Activated CD4-positive, alpha-beta T cell treated with anti-CD3 and anti-CD28 coated beads for 24 hours (primary cell): ENCODE results near the gene CHAMP1.
"Not testable (repeated sequence)": the region's sequence is repeated elsewhere in the genome, so short reads cannot be mapped to it uniquely, and the experiment has no call there.

Experiments
- DNase-seq, 2 donors: peaks; one replicate each; pipeline ENCODE4 v3.0.0-alpha.2; 2020; ENCODE audit warnings: low read depth in 2 of 2

Gene CHAMP1

DNA sequence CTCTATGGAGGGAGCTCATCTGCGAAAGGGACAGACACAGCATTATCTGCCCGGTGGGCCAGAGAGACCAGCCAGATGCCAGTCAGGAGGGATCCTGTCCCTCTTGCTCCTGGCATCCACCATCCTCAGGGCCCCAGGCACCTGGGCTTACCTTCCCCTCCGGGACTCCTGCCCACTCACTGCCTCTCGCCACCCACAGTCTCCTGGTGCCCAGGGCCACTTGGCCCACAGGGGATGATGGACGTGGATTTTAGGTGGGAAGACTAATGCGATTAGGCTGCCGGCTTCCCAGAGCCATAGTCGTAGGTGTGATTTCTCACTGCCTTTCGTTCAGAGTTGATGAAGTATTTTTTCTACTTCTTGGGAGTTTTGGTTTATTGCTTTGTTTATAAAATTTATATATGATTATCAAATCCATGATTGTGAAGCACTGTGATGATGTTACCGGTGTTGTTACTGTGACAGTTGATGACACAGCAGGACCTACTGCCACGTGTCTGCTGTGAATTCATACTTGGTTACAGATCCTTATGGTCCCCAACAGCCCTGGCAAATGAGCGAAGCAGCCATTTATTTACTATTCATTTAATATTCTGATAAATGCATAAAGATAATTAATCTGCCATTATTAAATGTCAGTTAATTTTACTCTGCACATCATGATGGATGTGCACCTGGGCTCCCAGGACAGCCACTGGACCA lies 14.5 kb upstream of the CHAMP1 start:
- DNase-seq, result no peak

DNA sequence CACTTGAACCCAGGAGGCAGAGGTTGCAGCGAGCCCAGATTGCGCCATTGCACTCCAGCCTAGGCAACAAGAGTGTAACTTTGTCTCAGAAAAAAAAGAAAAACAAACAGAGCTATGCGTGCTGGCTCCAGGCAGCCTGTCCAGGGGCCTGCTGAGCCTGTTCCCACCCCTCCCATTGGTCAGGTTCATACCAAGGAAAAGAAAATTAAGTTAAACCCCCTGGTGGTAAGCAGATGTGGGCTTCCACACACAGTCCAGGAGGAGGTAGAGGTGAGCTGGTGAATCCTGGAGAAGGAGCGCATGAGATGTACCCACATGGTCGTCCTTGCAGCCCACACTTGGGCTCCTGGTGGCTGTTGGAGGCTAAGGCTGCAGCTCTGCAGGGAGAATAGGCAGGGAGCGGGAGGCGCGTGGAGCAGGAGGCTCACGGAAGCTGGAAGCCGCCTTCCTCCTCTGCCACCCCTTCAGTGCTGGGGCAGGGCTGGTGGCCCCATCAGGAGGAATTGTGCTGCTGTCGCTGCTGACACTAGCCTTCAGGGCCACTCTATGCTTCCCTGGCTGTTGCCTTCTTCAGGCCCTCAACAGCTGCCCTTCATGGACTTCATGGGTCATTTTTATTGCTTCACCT lies 10.5 kb upstream of the CHAMP1 start:
- DNase-seq, result no peak

DNA sequence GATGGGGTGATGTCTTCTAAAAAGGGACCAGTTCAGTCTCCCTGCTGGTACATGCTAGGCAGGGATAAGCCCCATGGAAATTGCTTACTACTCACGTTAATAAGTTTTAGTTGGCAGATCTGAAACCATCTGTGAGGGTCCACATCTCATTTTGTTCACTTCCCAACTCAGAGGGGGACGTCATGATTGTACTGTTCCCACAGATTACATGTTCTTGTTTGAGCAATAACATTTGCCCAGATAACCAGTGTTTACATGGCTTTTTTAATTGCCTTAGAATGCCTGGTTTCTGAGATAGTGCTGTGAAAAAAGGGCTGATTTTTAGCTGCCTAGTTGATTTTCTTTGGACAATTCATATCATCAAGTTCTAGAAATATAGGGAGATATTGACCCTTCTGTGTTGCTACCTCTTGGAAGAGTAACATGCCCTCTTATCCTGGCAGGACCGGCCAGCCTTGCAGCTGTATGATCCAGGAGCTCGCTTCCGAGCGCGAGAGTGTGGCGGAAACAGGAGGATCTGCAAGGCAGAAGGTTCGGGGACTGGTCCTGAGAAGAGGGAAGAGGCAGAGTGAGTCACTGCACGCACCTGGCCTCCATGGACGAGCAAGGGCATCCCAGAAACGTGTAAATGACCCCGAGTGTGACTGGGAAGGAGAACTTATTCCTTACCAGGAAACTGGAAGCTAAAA lies 9.8 kb upstream of the CHAMP1 start:
- no peak for DNase-seq

DNA sequence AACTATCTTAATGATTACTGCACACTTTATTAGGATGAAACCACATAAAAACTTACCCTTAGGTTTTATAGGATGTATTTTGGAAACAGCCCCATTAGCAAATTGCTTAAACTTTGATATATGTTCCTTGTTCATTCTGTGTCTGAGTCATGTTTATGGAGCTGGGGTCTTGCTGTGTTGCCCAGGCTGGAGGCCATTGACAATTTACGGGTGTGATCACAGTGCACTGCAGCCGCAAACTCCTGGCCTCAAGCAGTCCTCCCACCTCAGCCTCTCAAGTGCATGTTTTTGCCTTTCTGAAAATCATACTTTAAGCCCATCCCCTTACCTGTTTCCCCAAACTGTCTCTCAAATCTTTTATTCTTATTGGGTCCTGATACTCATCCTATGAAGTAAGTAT lies 5.2 kb upstream of the CHAMP1 start:
- DNase-seq, result no peak

DNA sequence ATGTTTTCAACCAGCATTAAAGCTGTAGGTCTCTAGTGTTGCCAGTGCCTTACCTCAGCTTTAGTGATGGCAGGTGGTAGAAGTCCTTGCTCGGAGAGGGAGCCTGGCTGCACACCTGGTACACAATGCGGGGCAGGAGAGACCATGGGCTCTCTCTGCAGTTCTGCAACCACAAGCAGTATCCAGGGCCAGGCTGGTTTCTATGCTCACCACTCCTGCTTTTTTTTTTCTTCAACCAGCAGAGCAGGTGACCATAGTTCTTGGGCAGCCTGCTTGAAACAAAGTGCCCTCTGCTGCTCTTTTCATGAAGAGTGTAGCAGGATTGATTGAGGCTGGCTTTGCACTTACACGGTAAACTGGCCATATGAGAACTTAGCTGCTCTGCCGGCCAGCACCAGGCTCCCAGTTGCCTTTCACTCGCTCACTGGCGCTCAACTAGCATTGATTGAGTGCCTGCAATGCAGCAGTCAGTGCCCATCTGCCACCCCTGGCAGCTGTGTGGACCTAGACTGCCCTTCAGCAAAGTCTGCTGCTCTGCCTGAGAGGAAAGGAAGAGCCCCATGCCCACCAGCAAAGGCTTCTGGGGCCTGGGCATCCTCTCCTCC lies 4.4 kb upstream of the CHAMP1 start:
- DNase-seq, result no peak

DNA sequence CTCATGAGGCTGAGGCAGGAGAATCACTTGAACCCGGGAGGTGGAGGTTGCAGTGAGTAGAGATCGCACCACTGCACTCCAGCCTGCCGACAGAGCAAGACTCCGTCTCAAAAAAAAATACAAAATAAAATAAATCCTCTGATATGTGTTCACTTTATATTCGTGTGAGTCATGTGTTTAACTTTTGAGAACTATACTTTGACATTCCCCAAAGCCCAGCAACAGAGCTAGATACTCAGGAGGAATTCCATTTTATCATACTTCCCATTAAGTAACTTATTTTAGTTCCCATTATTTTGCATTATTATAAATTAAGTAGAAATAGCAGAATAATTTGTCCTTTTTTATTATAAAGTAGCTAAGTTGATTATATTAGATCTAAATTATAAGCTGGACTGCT lies 3.3 kb upstream of the CHAMP1 start:
- DNase-seq, result no peak

DNA sequence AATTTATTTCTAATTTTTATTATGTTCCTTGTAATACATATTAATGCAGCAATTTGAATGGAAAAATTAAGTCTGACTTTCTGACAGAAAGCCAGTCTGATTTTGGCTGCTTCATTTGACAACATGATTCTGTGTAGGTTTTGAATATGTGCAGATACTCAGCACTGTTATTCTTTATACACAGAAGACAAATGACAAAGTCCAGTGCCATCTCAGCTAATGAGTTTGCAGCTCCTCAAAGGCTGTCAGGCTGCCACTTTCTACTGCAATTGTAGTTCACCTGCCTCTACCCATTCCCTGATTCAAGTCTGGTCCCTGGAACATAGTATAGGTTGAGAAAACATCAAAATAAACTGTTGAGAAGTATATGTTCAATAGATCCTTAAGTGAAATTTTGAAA lies 2.9 kb upstream of the CHAMP1 start:
- no peak for DNase-seq

DNA sequence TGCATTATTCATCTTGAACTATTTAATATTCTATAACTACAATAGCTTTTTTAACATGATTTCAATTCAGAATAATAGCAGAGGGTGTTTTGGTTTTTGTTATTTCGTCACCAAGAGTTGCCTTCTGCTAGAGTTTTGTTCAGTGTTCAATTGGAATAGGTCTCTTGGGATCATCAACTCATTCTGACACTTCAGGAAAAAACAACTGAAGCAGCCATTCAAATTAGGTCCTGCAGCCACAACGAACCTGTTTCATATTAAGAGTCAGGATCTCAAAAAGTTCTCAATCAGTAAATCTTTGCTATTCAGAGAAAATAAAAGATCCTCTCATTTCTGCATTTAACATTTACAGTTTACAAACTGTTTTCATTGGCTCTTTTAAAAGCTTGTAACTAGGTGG lies 2.4 kb upstream of the CHAMP1 start:
- no peak for DNase-seq

DNA sequence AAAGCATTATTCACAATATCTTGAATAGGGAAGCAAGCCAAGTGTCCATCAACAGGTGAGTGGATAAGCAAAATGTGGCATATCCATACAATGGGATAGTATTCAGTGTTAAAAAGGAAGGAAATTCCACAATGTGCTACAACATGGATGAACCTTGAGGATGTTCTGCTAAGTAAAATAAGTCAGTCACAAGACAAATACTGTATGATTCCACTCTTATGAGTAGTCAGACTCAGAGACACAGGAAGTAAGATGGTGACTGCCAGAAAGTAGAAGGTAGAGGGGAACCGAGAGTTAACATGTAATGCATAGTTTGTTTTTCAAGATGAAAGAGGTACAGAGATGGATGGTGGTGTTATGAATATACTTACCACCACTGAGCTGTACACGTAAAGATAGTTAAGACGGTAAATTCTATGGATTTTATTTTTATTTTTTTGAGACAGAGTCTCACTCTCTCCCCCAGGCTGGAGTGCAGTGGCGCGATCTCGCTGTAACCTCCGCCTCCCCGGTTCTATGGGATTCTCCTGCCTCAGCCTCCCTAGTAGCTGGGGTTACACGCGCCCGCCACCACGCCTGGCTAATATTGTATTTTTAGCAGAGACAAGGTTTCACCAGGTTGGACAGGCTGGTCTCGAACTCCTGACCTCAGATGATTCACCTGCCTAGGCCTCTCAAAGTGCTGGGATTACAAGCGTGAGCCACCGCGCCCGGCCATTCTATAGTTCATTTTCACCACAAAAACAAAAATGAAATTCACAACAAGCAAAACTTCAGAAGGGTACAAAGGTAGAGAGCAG lies 1.0 kb upstream of the CHAMP1 start:
- peak; percentile 15 to 36 for DNase-seq

DNA sequence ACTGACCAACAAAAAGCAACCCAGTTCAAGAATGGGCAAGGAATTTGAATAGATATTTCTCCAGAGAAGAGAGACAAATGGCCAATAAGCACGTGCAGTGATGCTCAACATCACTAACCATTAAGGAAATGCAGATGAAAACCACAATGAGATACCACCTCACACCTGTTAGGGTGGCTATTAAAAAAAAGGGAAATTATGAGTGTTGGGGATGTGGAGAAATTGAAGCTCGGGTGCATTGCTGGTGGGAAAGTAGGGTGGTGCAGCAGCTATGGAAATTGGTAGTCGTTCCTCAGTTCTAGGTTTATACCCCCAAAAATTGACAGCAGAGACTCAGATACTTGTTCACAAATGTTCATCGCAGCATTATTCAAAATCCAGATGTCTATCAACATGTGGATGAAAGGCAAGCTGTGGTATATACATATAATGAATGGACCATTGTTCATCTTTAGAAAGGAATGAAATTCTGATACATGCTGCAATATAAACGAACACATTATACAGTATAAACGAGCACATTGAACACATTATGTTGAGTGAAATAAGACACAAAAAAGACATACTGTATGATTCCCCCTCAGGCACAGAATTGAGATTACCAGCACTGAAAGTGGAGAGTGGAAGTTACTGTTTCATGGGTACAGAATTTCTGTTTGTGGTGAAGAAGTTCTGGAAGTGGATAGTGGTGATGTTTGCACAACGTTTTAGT lies 927 bp downstream of the CHAMP1 start:
- DNase-seq, result no peak

DNA sequence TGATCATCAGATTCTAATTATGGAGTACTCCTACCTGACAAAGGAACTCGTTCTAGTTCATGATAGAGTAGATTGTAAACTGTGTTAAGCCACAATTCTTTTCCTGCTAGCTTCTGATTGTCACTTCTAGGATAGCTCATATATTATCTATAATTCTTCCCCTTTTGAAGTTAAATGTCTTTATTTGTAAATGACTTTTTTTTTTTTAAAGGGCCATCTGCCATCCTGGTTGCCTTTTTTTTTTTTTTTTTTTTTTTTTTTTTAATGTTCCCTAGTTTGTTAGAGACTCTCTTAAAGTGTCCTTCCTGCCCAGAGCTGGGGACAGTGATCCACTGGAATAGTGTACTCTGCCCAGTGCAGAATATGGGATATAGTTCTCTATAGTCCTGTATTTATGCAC lies 4.3 kb downstream of the CHAMP1 start:
- DNase-seq, result no peak

DNA sequence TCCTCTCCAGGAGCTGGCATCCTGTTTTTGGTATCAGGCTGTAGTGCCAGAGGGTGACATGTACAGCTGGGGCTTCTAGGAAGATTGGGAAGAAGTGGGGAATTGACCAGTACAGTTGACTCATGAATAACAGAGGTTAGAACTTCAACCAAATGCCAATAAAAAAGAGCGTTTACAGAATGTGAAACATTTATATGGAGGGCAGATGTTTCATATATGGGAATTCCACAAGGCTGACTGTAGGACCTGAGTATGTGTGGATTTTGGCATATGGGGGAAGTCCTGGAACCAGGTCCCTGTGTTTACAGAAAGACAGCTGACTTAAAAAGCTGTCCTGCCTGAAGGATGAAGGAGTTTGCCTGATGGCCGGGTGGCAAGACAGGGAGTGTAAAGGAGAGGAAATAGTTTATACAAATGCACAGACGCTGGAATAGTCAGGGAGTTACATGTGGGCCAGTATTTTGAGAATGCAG lies 5.2 kb downstream of the CHAMP1 start:
- DNase-seq, result no peak

DNA sequence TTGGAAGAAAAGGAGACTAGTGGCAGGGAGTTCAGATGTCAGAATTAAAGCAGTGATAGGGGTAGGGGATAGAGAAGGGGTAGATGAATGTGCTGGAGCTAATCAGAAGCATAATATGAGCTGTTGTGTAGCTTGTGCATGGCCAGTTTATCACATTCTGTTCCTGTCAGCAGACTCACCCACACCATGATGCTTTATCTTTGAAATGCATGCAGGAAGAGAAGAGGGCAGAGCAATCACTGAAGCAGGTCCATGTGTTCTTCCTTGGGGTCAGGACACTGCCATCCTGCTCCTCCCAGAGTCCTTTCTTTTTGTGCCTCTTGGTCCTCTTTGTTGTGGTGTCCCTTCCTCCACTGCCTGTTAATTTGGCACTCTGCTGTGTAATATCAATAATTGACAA lies 5.8 kb downstream of the CHAMP1 start:
- no peak for DNase-seq

DNA sequence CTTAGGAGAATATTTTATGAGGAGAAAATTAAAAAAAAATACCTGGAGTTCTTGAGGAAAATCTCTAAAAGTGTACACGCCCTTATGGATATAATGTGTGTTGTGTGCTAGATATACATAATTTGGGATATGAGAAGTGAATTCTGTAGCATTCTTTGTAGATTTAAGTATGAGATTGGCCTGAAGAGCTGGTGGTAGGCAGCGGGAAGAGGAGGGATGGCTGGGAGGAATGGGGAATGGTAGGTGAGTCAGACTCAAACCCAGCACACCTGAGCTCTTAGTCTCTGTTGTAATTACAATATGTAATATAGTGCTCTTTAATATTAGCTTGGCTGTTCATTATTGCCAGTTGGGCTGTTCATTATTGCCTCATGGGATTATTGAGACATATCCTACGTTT lies 7.0 kb downstream of the CHAMP1 start:
- no peak for DNase-seq

DNA sequence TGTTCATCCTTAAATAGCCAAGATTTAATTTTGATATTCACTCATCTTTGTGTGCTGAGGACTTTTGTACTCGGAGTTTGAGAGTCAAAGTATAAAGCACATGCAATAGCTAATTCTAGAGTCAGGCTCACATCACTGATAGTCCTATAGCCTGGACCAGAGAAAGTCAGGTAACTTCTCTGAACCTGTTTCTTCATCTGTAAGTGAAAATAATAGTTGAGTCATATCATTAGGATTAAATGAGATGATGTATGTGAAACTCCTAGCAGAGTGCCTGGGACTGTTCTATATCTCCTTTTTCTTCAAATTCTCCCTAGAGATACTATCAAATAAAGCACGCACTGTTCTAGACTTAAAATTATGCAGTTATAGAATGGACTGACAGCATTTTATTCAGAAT lies 9.0 kb downstream of the CHAMP1 start:
- no peak for DNase-seq

DNA sequence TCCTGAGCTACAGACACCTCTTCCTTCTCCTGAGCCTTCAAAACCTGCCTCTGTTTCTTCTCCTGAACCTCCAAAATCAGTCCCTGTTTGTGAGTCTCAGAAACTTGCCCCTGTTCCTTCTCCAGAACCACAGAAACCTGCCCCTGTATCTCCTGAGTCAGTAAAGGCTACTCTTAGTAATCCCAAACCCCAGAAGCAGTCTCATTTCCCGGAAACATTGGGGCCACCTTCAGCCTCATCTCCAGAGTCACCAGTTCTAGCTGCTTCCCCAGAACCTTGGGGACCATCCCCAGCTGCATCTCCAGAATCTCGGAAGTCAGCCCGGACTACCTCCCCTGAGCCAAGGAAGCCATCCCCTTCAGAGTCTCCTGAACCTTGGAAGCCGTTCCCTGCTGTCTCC lies 10.0 kb downstream of the CHAMP1 start:
- no peak for DNase-seq

DNA sequence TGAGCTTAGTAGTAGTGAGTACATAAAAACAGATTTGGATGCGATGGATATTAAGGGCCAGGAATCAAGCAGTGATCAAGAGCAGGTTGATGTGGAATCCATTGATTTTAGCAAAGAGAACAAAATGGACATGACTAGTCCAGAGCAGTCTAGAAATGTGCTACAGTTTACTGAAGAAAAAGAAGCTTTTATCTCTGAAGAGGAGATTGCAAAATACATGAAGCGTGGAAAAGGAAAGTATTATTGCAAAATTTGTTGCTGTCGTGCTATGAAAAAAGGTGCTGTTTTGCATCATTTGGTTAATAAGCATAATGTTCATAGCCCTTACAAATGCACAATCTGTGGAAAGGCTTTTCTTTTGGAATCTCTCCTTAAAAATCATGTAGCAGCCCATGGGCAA lies 11.4 kb downstream of the CHAMP1 start:
- DNase-seq, result no peak

DNA sequence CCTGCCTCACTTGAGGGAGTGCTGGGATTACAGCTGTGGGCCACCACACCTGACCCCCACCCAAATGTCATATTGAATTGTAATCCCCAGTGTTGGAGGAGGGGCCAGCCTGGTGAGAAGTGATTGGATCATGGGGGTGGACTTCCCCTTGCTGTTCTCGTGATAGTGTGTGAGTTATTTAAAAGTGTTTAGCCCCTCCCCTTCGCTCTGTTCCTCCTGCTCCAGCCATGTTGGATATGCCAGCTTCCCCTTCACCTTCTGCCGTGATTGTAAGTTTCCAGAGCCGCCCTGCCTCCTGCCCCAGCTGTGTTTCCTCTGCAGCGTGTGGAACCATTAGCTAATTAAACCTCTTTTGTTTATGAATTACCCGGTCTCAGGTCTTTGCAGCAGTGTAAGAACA lies 13.7 kb downstream of the CHAMP1 start:
- no peak for DNase-seq

DNA sequence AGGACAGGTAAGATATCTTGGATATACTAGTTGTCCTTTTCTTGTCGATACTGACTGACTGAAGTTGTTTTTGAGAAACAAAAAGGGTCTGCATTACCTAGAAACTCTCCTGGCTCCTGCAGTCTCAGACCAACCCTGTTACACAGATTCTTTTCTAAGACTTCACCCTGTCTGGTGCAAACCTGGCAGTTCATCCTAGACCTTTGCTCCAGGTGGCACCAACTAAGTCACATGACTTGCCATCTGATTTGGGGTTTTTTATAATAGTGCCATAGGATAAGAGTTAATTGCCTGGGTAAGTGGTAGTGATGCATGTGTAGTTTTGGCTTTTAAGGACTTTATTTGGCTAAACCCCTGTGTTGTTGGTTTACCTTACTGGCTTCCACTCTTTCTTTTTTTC lies 14.3 kb downstream of the CHAMP1 start:
- DNase-seq, result no peak

DNA sequence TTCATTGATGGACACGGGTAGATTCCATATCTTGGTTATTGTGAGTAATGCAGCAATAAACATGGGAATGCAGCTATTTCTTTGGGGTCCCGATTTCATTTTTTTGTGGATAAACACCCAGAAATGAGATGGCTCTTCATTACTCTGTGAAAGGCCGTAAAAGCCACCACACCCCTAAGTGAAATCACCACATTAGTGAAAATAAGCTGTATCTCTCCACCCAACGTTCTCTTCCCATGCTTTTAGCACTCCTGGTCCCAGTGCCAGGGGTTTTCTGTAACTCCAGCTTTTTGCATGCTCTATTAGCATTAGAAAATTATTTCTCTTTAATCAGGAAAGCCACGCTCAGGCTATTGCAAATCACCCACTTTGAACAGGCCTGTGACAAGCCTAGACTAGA lies 15.8 kb downstream of the CHAMP1 start:
- DNase-seq, result no peak

DNA sequence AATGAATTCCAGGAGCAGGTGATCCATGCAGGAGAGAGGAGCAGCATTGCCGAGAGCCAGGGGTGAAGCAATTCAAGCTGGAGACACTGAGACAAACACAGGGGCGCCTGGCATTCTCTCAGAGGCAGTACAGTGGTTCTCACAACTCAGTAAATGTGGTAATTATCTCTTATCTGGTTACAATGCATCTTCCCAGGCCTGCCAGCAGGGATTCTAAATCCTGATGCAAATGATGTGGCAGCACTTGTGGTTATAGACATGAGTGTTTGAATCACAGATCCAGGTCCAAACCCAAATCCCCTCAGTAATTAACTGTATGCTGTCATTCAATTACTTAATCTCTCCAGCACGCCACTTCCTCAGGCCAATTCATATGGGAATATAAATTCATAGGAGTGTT lies 19.6 kb downstream of the CHAMP1 start:
- not testable (repeated sequence) for DNase-seq
